Activated naive CD4-positive, alpha-beta T cell treated with anti-CD3 and anti-CD28 coated beads, Interleukin-2, amount 10 ng/mL, durations not matched to agents 7 days and 5 days (primary cell): ENCODE results near the gene NDUFB6.
"Not testable (repeated sequence)": the region's sequence is repeated elsewhere in the genome, so short reads cannot be mapped to it uniquely, and the experiment has no call there.

Experiments
- CTCF ChIA-PET: fragments of 350-600 bp; sonication (Branson Sonifier 250); formaldehyde crosslinking; loops from one replicate; lab custom pipeline; 2021; ENCODE audit warnings: antibody characterized with exemption; lab: Charles Lee
- DNase-seq: peaks from one replicate; pipeline ENCODE4 v3.0.0-alpha.2; 2020
- H3K27ac Mint-ChIP-seq: one replicate; pipeline ENCODE4 v1.8.0; 2021; ENCODE audit warnings: mild to moderate bottlenecking, moderate library complexity, mixed read lengths
- H3K27me3 Mint-ChIP-seq: one replicate; pipeline ENCODE4 v1.8.0; 2021; ENCODE audit warnings: mild to moderate bottlenecking, mixed read lengths
- H3K36me3 Mint-ChIP-seq: one replicate; pipeline ENCODE4 v1.8.0; 2021; ENCODE audit warnings: mixed read lengths
- H3K4me1 Mint-ChIP-seq: one replicate; pipeline ENCODE4 v1.8.0; 2021; ENCODE audit warnings: mixed read lengths
- H3K4me3 Mint-ChIP-seq: one replicate; pipeline ENCODE4 v1.8.0; 2021; ENCODE audit warnings: mild to moderate bottlenecking, moderate library complexity, mixed read lengths
- H3K9me3 Mint-ChIP-seq: one replicate; pipeline ENCODE4 v1.8.0; 2021; ENCODE audit warnings: mixed read lengths

The NDUFB6 gene

DNA sequence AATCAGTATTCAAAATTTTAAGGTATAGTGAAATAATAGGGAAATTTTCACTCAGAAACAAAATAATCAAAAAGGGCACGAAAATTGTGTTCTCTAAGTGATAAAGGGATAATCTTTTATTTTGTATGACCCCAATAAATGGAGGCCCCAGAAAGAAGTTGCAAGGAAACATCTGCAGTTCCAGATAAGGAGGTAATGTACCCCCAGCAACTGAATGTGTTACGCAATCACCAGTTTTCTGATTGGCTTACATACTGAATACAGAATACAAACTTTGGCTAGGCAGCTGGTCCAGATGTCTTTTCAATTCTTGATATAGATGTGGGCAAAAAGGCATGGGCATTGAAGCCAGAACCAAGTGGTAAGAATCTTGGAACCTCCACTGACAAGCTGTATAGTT, 18.9 kb downstream of the NDUFB6 start:
- Mint-ChIP-seq H3K4me3 (no peak overlapping the region), H3K9me3 (no peaks in the 10 kb centered on the region), H3K4me1 (peaks cover 23% of the 10 kb centered on the region), H3K27ac (no peak overlapping the region), H3K27me3 (no peaks in the 10 kb centered on the region), H3K36me3 (peaks cover 18% of the 10 kb centered on the region)
- CTCF ChIA-PET = interaction anchor here (1.0 to 3.9 kb wide), 3 partner anchors 11 to 175 kb away, joined by 3 to 14 read pairs (median 4); no protein-coding TSS in a partner anchor
- DNase-seq = no peak

DNA sequence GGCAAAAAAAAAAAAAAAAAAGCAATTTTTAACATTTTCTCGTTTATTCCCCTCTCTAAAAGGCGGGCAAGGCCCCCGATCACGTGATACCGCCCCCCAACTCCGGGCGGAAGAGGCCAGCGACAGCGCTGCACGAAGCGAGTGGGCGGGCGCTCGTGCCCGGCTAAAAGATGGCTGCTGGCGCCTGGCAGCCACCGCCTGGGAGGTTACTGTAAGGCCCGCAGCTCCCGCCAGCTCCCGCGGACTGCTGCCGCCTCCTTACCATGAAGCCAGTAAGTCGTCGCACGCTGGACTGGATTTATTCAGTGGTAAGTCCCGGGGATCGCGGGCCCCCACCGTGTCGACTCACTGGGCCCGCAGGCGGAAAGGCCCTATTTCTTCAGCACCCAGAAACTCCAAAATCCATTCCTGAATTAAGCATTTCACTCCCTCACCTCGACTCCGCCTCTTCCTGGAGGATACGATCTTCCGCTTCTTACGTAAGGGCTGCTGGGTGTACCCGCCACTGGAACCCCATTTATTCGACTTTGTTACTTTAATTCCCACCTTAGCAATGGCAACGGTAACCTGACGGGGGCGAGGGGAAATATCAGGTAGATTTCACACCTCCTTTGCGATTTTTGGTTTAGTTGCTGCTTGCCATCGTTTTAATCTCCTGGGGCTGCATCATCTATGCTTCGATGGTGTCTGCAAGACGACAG, 20.6 kb downstream of the NDUFB6 start, which contains the start of the genes SMIM27 and TOPORS:
Gene SMIM27 (plus strand): TSS at position 156 of the 701 bp plus-strand sequence. CDS start 108 bp downstream, at position 264.
Gene TOPORS (minus strand): TSS at position 415 of the 701 bp plus-strand sequence. CDS start 150 bp downstream, at position 265.
- H3K9me3 Mint-ChIP-seq = no peaks in the 10 kb centered on the region
- H3K27ac Mint-ChIP-seq = peak within 1 kb of the TSS; percentile 99
- H3K4me3 Mint-ChIP-seq = peak within 1 kb of the TSS; percentile 87
- CTCF ChIA-PET = interaction anchor here (1.0 to 3.9 kb wide), 4 partner anchors 20 to 173 kb away, joined by 3 to 20 read pairs (median 11); partner anchors contain the start of gene RIGI
- no peaks in the 10 kb centered on the region for H3K27me3 Mint-ChIP-seq
- H3K4me1 Mint-ChIP-seq = peaks cover 33% of the 10 kb centered on the region
- peak; percentile 93 for DNase-seq
- H3K36me3 Mint-ChIP-seq = peaks cover 25% of the 10 kb centered on the region

GRCh38 chr9:32551276-32552051, 21.5 kb downstream of the NDUFB6 start:
- CTCF ChIA-PET = interaction anchor here (0.7 to 3.9 kb wide), 7 partner anchors 12 to 172 kb away, joined by 3 to 20 read pairs (median 8); partner anchors contain the start of gene RIGI
- Mint-ChIP-seq H3K4me1 (peaks cover 34% of the 10 kb centered on the region), H3K27me3 (no peaks in the 10 kb centered on the region), H3K27ac (peak overlapping the region; percentile 99), H3K36me3 (peaks cover 27% of the 10 kb centered on the region), H3K4me3 (peak overlapping the region; percentile 87), H3K9me3 (no peaks in the 10 kb centered on the region)
- DNase-seq = peak; percentile 57

DNA sequence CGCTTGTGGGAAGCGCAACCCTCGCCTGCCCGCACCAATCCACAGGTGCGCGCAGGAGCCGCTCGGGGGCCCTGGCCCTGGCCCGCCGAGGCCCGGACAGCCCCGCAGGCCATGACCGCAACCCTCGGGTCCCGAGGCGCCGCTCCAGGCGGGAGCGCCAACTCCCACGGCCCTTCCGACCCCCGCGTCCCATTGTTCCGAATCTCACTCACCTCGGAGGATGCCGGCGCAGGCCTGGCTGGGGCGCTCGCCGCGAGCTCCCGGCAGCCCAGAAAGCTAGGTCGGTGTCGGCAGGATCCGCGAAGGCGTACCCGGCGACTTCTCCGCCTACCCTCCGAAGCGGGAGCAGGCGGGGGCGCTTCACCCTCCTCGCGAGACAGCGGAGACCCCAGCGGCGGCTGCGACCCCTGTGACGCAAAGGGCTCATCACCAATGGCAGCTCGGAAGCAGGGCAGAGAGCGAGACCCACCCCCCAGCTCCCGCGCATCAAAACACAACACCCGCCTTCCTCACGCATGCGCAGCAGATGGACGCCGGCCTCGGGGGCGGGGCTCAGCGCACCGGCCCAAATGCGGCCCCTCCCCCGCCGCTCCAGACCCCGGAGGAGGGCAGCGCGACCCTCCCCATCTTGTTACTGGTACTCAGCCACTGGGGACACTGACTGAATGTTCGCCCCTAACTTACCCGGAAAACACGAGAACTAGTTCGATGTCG, 22.2 kb downstream of the NDUFB6 start:
- DNase-seq = peak; percentile 97
- Mint-ChIP-seq H3K27ac (peak overlapping the region; percentile 99), H3K36me3 (peaks cover 24% of the 10 kb centered on the region), H3K4me1 (peaks cover 36% of the 10 kb centered on the region), H3K4me3 (peak overlapping the region; percentile 87), H3K27me3 (no peaks in the 10 kb centered on the region), H3K9me3 (no peaks in the 10 kb centered on the region)
- CTCF ChIA-PET = interaction anchor here (0.7 to 3.4 kb wide), 9 partner anchors 13 to 172 kb away, joined by 3 to 20 read pairs (median 6); partner anchors contain the start of gene RIGI

DNA sequence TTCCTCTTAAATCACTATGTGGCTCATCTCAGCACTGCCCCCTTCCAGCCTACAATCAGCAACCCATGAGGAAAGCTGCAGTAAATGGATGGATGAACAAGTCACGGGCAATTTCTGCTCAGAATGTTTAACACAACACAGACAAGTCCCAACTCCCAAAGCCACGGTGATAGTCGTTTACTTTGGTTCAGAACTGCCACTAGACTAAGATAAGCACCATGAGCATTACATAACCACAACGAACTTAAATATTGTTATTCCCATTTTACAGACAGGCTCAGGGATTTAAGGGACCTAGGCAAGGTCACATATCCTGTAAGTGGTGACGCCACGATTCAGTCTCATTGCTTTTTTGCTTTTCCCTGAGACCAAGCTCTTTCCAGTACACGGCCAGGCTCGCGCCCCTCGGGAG, 22.8 kb downstream of the NDUFB6 start:
- peaks cover 24% of the 10 kb centered on the region for H3K36me3 Mint-ChIP-seq
- no peaks in the 10 kb centered on the region for H3K9me3 Mint-ChIP-seq
- CTCF ChIA-PET = interaction anchor here (1.0 to 3.4 kb wide), 7 partner anchors 13 to 171 kb away, joined by 3 to 20 read pairs (median 8); partner anchors contain the start of gene RIGI
- H3K27ac Mint-ChIP-seq = peak overlapping the region; percentile 84
- H3K27me3 Mint-ChIP-seq = no peaks in the 10 kb centered on the region
- peaks cover 36% of the 10 kb centered on the region for H3K4me1 Mint-ChIP-seq
- H3K4me3 Mint-ChIP-seq = peak overlapping the region; percentile 87
- DNase-seq = no peak

- H3K27me3 Mint-ChIP-seq, DNase-seq, CTCF ChIA-PET, H3K9me3 Mint-ChIP-seq, H3K27ac Mint-ChIP-seq, H3K4me3 Mint-ChIP-seq: not testable (repeated sequence)
- Mint-ChIP-seq H3K4me1 (peaks cover 30% of the 10 kb centered on the region), H3K36me3 (peaks cover 29% of the 10 kb centered on the region)
These were observed 24.7 kb downstream of the NDUFB6 start for GRCh38 chr9:32548213-32548612.

DNA sequence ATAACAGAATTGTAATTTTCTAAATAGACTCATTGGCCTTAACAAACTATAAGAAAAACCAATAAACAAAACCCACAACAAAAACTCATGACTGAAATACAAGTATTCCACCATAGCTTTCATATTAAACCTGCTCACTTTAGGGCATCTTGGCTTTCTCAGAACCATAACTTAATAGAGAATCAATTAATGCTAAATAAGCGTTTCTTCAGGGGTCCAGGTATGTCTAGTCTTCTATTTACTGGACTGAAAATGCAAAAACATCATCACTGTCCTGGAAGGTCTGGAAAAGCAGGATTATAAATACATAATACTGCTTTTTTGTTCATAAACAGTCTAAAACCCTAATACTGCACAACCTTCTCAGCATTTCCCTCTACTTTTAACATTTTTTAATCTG, 27.1 kb downstream of the NDUFB6 start:
- no peak overlapping the region for H3K4me3 Mint-ChIP-seq
- H3K27ac Mint-ChIP-seq = no peak overlapping the region
- CTCF ChIA-PET = interaction anchor here (0.7 to 1.3 kb wide), 3 partner anchors 26 to 168 kb away, joined by 3 to 5 read pairs (median 5); partner anchors contain the start of gene NDUFB6
- H3K4me1 Mint-ChIP-seq = peaks cover 27% of the 10 kb centered on the region
- H3K27me3 Mint-ChIP-seq = no peaks in the 10 kb centered on the region
- H3K9me3 Mint-ChIP-seq = no peaks in the 10 kb centered on the region
- DNase-seq = no peak
- peaks cover 39% of the 10 kb centered on the region for H3K36me3 Mint-ChIP-seq

DNA sequence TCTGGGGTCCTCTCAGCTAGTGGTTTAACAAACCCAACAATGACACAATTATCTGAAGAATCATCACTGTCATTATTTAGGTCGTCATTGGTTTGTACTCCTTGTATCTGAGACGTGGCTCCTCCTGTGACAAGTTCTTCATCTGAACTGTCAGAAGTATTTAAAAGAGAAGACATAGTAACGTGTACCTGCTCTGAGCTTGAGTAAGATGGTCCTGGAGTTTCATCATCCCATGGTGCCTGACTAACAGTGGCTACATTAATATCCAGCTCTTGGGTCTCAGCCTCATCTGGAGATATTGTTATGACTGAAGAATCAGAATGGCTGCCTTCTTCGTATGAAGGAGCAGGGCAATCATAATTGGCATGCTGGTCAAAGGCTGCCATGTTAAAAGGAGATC, 29.9 kb downstream of the NDUFB6 start:
- Mint-ChIP-seq H3K4me1 (peaks cover 6% of the 10 kb centered on the region), H3K27ac (no peak overlapping the region), H3K9me3 (no peaks in the 10 kb centered on the region), H3K27me3 (no peaks in the 10 kb centered on the region), H3K4me3 (no peak overlapping the region), H3K36me3 (peaks cover 28% of the 10 kb centered on the region)
- CTCF ChIA-PET = no interaction called here
- no peak for DNase-seq

GRCh38 chr9:32533816-32534215, 39.1 kb downstream of the NDUFB6 start:
- Mint-ChIP-seq H3K27ac (no peak overlapping the region), H3K27me3 (no peaks in the 10 kb centered on the region), H3K36me3 (peaks cover 12% of the 10 kb centered on the region), H3K4me1 (no peaks in the 10 kb centered on the region), H3K4me3 (no peak overlapping the region), H3K9me3 (no peaks in the 10 kb centered on the region)
- DNase-seq = no peak
- CTCF ChIA-PET = interaction anchor here (1.3 to 1.5 kb wide), 2 partner anchors 8 to 16 kb away, joined by 3 to 5 read pairs; partner anchors contain the start of gene RIGI

DNA sequence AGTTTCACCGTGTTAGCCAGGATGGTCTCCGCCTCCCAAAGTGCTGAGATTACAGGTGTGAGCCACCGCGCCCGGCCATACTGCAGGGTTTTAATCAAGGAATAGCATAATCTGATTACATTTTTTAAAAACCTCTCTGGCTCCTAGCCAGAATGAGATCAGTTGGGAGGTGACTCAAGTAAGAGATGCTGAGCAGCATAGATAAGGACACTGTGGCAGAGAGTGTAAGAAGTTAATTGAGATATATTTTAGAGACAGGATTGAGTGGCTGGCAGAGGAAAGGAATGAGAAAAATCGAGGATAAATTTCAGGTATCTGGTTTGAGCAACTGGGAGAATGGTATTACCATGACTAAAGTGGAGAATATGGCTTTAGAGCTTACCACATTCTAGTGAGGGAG, 39.6 kb downstream of the NDUFB6 start:
- Mint-ChIP-seq H3K27me3 (no peaks in the 10 kb centered on the region), H3K4me3 (no peak overlapping the region), H3K9me3 (no peaks in the 10 kb centered on the region), H3K27ac (no peak overlapping the region), H3K4me1 (no peaks in the 10 kb centered on the region), H3K36me3 (peaks cover 12% of the 10 kb centered on the region)
- CTCF ChIA-PET = interaction anchor here (1.3 to 1.5 kb wide), 2 partner anchors 8 to 17 kb away, joined by 3 to 5 read pairs; partner anchors contain the start of gene RIGI
- DNase-seq = no peak

DNA sequence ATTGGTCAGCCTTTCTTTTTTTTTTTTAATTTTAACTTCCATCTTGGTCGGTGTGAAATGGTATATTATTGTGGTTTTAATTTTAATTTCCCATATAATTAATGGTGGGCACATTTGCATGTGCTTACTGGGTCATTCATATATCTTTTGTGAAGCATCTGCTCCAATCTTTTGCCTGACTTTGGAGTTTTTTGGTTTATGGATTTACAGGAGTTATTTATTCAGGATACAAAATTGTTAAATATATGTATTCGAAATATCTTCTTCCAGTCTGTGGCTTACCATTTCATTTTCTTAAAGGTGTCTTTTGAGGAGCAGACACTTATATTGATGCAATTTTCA, 46.3 kb downstream of the NDUFB6 start:
- CTCF ChIA-PET = interaction anchor here (0.6 to 2.3 kb wide), 11 partner anchors 10 to 346 kb away, joined by 3 to 25 read pairs (median 6); partner anchors contain the start of genes ACO1 and NDUFB6
- Mint-ChIP-seq H3K27me3 (no peaks in the 10 kb centered on the region), H3K9me3 (peaks cover 10% of the 10 kb centered on the region), H3K36me3 (peaks cover 32% of the 10 kb centered on the region), H3K27ac (peak overlapping the region; percentile 94), H3K4me1 (peaks cover 43% of the 10 kb centered on the region), H3K4me3 (peak overlapping the region; percentile 91)
- DNase-seq = no peak

GRCh38 chr9:32526041-32526706, 46.8 kb downstream of the NDUFB6 start, which contains the start of gene RIGI:
RIGI (minus strand) TSS chr9:32526196; CDS start chr9:32526166, 30 bp downstream.
- DNase-seq = peak; percentile 90
- Mint-ChIP-seq H3K4me3 (peak within 1 kb of the TSS; percentile 91), H3K27ac (peak within 1 kb of the TSS; percentile 94), H3K4me1 (peaks cover 48% of the 10 kb centered on the region), H3K36me3 (peaks cover 37% of the 10 kb centered on the region), H3K9me3 (peaks cover 10% of the 10 kb centered on the region), H3K27me3 (no peaks in the 10 kb centered on the region)
- CTCF ChIA-PET = interaction anchor here (0.6 to 2.3 kb wide), 15 partner anchors 8 to 347 kb away, joined by 3 to 25 read pairs (median 3); partner anchors contain the start of genes ACO1, NDUFB6 and SMIM27

GRCh38 chr9:32525709-32526030, 47.3 kb downstream of the NDUFB6 start:
- H3K9me3 Mint-ChIP-seq = peaks cover 10% of the 10 kb centered on the region
- CTCF ChIA-PET = interaction anchor here (0.7 to 2.3 kb wide), 10 partner anchors 8 to 148 kb away, joined by 3 to 25 read pairs (median 5); partner anchors contain the start of genes ACO1, NDUFB6 and SMIM27
- H3K27me3 Mint-ChIP-seq = no peaks in the 10 kb centered on the region

More at GRCh38 chr9:32525709-32526030, 47.3 kb downstream of the NDUFB6 start:
- H3K4me1 Mint-ChIP-seq = peaks cover 48% of the 10 kb centered on the region
- H3K36me3 Mint-ChIP-seq = peaks cover 37% of the 10 kb centered on the region
- DNase-seq = no peak
- peak overlapping the region; percentile 91 for H3K4me3 Mint-ChIP-seq
- peak overlapping the region; percentile 94 for H3K27ac Mint-ChIP-seq
